Activated T-cell treated with anti-CD3 and anti-CD28 coated beads, Interleukin-2, amount 50 U/mL, for 1 hour (primary cell): ENCODE measurements around the gene SMS.
"Not testable (repeated sequence)": the region's sequence is repeated elsewhere in the genome, so short reads cannot be mapped to it uniquely, and the experiment has no call there.

Source experiments
- DNase-seq: peaks from one replicate; pipeline ENCODE4 v3.0.0-alpha.2; 2020

Gene SMS

GRCh38 chrX:21940356-21940829 is at the start of gene SMS:
TSS of gene SMS (plus strand) at chrX:21940709. CDS start at chrX:21940825, 116 bp downstream.
- peak; percentile 65 for DNase-seq

GRCh38 chrX:21905313-21905712 is 35.2 kb upstream of the SMS start:
- no peak for DNase-seq

GRCh38 chrX:21905953-21906352 is 34.6 kb upstream of the SMS start:
- no peak for DNase-seq

- DNase-seq: no peak
Measured at GRCh38 chrX:21907260-21907659, 33.2 kb upstream of the SMS start.

- no peak for DNase-seq
Measured at GRCh38 chrX:21911481-21911880, 29.0 kb upstream of the SMS start.

- no peak for DNase-seq
Measured at GRCh38 chrX:21912220-21912619, 28.3 kb upstream of the SMS start.

- no peak for DNase-seq
Measured at GRCh38 chrX:21912989-21913388, 27.5 kb upstream of the SMS start.

GRCh38 chrX:21926116-21926515 is 14.4 kb upstream of the SMS start:
- no peak for DNase-seq

GRCh38 chrX:21926527-21927278 is 13.8 kb upstream of the SMS start:
- DNase-seq: no peak

- DNase-seq: no peak
Measured at GRCh38 chrX:21929209-21929608, 11.3 kb upstream of the SMS start.

GRCh38 chrX:21930986-21931385 is 9.5 kb upstream of the SMS start:
- DNase-seq: no peak

GRCh38 chrX:21932292-21933002 is 8.1 kb upstream of the SMS start:
- DNase-seq: no peak

GRCh38 chrX:21933077-21933476 is 7.4 kb upstream of the SMS start:
- DNase-seq: no peak

- no peak for DNase-seq
Measured at GRCh38 chrX:21934414-21934813, 6.1 kb upstream of the SMS start.

- no peak for DNase-seq
Measured at GRCh38 chrX:21939906-21940305, 603 bp upstream of the SMS start.

GRCh38 chrX:21943460-21944135 is 3.1 kb downstream of the SMS start:
- no peak for DNase-seq

GRCh38 chrX:21944136-21944615 is 3.7 kb downstream of the SMS start:
- no peak for DNase-seq

- no peak for DNase-seq
Measured at GRCh38 chrX:21946925-21947641, 6.6 kb downstream of the SMS start.

- DNase-seq: no peak
Measured at GRCh38 chrX:21947671-21948070, 7.2 kb downstream of the SMS start.

- DNase-seq: no peak
Measured at GRCh38 chrX:21948897-21949578, 8.5 kb downstream of the SMS start.

- DNase-seq: no peak
Measured at GRCh38 chrX:21949689-21950088, 9.2 kb downstream of the SMS start.

GRCh38 chrX:21950557-21950956 is 10.0 kb downstream of the SMS start:
- not testable (repeated sequence) for DNase-seq
